ENCODE data around the gene ADAMTS19.
A peak's percentile ranks its signal among the peaks of the same experiment; 100 is the strongest.

Gene ADAMTS19

GRCh38 chr5:129653057-129653375, 192.9 kb downstream of the ADAMTS19 start:
- no peak for TF ChIP-seq CTCF (IDR thresholded peaks at IDR 0.05; ENCODE audit: low read depth, low read length)
- H3K4me3 ChIP-seq (ENCODE audit: low read depth, low read length): no peak overlapping the region

- no peak for TF ChIP-seq CTCF (IDR thresholded peaks at IDR 0.05; ENCODE audit: low read depth, low read length)
- no peak overlapping the region for H3K4me3 ChIP-seq (ENCODE audit: low read depth, low read length)
Measured at GRCh38 chr5:129653442-129653841, 193.3 kb downstream of the ADAMTS19 start.

GRCh38 chr5:129656952-129657351, 196.9 kb downstream of the ADAMTS19 start:
- no peak for TF ChIP-seq CTCF (IDR thresholded peaks at IDR 0.05; ENCODE audit: low read depth, low read length)
- no peak overlapping the region for H3K4me3 ChIP-seq (ENCODE audit: low read depth, low read length)

- no peak for TF ChIP-seq CTCF (IDR thresholded peaks at IDR 0.05; ENCODE audit: low read depth, low read length)
- no peak overlapping the region for H3K4me3 ChIP-seq (ENCODE audit: low read depth, low read length)
Measured at GRCh38 chr5:129658801-129659200, 198.7 kb downstream of the ADAMTS19 start.

- no peak overlapping the region for H3K4me3 ChIP-seq (ENCODE audit: low read depth, low read length)
- TF ChIP-seq CTCF (IDR thresholded peaks at IDR 0.05; ENCODE audit: low read depth, low read length): no peak
Measured at GRCh38 chr5:129661366-129662035, 201.4 kb downstream of the ADAMTS19 start.

GRCh38 chr5:129664336-129664937, 204.3 kb downstream of the ADAMTS19 start:
- 0 out of 2 replicates have a peak, but pooled peaks have one; percentile 21 for TF ChIP-seq CTCF (IDR thresholded peaks at IDR 0.05; ENCODE audit: low read depth, low read length)
- H3K4me3 ChIP-seq (ENCODE audit: low read depth, low read length): no peak overlapping the region

GRCh38 chr5:129670957-129671500, 210.9 kb downstream of the ADAMTS19 start:
- no peak overlapping the region for H3K4me3 ChIP-seq (ENCODE audit: low read depth, low read length)
- no peak for TF ChIP-seq CTCF (IDR thresholded peaks at IDR 0.05; ENCODE audit: low read depth, low read length)
